22Rv1 (cell line): ENCODE results near the gene TAB2.

ENCODE experiments used
- ZFX ChIP-seq: fragments of 450-650 bp; IDR thresholded peaks from 2 replicates; pipeline ENCODE4 v1.6.1; 2017; ENCODE audit warnings: antibody characterized with exemption, borderline replicate concordance
- TF ChIP-seq, protein P1 (sequence below): fragments of 450-650 bp; IDR thresholded peaks from 2 replicates; pipeline ENCODE4 v1.5.1; 2017; ENCODE audit warnings: mild to moderate bottlenecking

DNA sequence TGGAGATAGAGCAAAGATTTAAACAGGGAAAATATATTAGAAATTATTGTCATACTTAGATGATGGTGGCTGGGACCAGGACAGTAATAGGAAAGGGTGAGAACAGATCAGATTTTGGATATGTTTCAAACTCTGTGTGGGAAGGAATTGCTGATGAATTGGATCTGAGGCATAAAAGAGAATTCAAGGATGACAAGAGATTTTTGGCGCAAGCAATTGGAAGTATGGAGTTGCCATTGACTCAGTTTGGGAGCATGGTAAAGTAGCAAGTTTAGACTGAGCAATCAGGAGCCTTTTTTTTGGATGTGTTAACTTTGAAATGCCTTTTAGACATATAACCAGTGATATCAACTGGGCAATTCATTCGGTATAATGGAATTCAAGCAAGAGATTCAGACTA is 14.4 kb downstream of the TAB2 start:
- TF ChIP-seq, protein P1, sequence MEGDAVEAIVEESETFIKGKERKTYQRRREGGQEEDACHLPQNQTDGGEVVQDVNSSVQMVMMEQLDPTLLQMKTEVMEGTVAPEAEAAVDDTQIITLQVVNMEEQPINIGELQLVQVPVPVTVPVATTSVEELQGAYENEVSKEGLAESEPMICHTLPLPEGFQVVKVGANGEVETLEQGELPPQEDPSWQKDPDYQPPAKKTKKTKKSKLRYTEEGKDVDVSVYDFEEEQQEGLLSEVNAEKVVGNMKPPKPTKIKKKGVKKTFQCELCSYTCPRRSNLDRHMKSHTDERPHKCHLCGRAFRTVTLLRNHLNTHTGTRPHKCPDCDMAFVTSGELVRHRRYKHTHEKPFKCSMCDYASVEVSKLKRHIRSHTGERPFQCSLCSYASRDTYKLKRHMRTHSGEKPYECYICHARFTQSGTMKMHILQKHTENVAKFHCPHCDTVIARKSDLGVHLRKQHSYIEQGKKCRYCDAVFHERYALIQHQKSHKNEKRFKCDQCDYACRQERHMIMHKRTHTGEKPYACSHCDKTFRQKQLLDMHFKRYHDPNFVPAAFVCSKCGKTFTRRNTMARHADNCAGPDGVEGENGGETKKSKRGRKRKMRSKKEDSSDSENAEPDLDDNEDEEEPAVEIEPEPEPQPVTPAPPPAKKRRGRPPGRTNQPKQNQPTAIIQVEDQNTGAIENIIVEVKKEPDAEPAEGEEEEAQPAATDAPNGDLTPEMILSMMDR = no peak
- TF ChIP-seq ZFX = no peak
